ENCODE data around the gene NEK10.

- TF ChIP-seq SMC3 (IDR thresholded peaks at IDR 0.05) = no peak
- TF ChIP-seq TFCP2L1 (CRISPR knock-in tag; IDR thresholded peaks at IDR 0.05) = no peak
- TF ChIP-seq CTCF (IDR thresholded peaks at IDR 0.05) = no peak
Measured at GRCh38 chr3:27200721-27201489, 168.3 kb downstream of the NEK10 start.

All from A549 (cell line).